PFSK-1 (cell line): ENCODE results near the gene WDR70.

Experiments used
- FOXP2 ChIP-seq: optimal IDR thresholded peaks from 2 replicates; pipeline ENCODE3; 2011; ENCODE audit warnings: borderline replicate concordance, control low read depth, inconsistent platforms; ENCODE audit not compliant: insufficient read depth; ENCODE audit errors: extremely low read length, extremely low read depth
- POLR2AphosphoS5 ChIP-seq: IDR thresholded peaks from 2 replicates; pipeline ENCODE4 v1.6.1; 2012; ENCODE audit warnings: low read depth, mild to moderate bottlenecking, control low read depth, low read length, moderate library complexity
- REST ChIP-seq, 2 experiments: IDR thresholded peaks; 2 replicates each; pipeline versions ENCODE4 v1.6.1 to v1.8.0; 2011 to 2012; ENCODE audit warnings: low read depth in 2 of 2, low read length in 2 of 2, control low read depth in 1 of 2, inconsistent platforms in 1 of 2, mild to moderate bottlenecking in 1 of 2, moderate library complexity in 1 of 2; ENCODE audit not compliant: insufficient read depth in 1 of 2
- SIN3A ChIP-seq: IDR thresholded peaks from 2 replicates; pipeline ENCODE4 v1.6.1; 2012; ENCODE audit warnings: mild to moderate bottlenecking, low read length, moderate library complexity, borderline replicate concordance; ENCODE audit not compliant: insufficient read depth
- TAF1 ChIP-seq: IDR thresholded peaks from 2 replicates; pipeline ENCODE4 v1.6.1; 2012; ENCODE audit warnings: low read length, control low read depth, borderline replicate concordance; ENCODE audit not compliant: insufficient read depth

- no peak for TF ChIP-seq POLR2AphosphoS5
- no peak for TF ChIP-seq TAF1
- no peak for TF ChIP-seq SIN3A
- no peak for TF ChIP-seq FOXP2
- TF ChIP-seq REST (IDR thresholded peaks at IDR 0.05; ENCODE audit: insufficient read depth in 1 of 2, low read depth in 2 of 2, low read length in 2 of 2), result no peak
Observed at GRCh38 chr5:37663538-37663937, 284.4 kb downstream of the WDR70 start.
